HG03045 (cell line): ENCODE results near the gene RASGEF1C.

Experiments
- ATAC-seq: cut with Tn5 transposase; IDR thresholded peaks from one replicate; pipeline ENCODE4 v1.9.1; 2021; ENCODE audit warnings: mild to moderate bottlenecking, moderate library complexity; ENCODE audit not compliant: unreplicated experiment

Gene RASGEF1C

DNA sequence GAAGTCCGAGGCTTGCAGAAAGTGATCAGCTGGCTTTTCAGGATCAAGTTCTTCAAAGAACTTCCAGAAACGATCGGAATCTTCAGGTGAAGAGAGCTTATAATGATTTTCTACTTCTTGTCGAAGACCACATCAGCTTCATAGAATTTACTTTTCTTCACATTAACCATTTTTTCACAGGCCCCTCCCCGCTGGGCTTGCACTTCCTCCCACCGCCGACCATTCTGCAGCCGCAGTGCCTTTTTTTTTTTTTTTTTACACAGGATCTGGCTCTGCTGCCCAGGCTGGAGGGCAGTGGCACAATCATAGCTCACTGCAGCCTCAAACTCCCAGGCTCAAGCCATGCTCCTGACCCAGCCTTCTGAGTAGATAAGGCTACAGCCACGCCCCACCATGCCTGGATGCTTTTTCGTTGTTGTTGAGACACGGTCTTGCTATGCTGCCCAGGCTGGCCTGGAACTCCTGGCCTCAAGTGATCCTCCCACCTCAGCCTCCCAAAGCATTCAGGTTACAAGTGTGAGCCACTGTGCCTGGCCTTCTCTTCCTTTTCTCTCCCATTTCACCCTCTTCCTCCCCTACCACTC lies 122.1 kb downstream of the RASGEF1C start:
- ATAC-seq = no peak

DNA sequence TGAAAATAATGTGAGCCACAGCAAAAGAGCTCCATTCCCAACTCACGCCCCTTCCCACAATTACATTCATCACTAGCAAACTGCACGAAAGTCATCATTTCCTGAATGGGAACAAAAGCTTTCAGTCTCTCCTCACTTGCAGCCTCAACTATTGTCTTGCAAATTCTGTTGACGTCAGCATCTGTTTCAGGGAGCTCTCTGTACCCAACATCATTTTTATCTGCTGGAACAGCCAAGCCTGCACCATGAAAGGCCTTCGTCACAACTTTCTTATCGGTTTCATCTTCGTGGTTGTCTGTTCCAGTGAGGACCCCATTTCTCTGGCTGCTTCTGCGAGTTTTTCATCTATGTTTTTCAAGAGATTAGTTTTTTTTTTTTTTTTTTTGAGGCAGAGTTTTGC lies 123.2 kb downstream of the RASGEF1C start:
- ATAC-seq = no peak

DNA sequence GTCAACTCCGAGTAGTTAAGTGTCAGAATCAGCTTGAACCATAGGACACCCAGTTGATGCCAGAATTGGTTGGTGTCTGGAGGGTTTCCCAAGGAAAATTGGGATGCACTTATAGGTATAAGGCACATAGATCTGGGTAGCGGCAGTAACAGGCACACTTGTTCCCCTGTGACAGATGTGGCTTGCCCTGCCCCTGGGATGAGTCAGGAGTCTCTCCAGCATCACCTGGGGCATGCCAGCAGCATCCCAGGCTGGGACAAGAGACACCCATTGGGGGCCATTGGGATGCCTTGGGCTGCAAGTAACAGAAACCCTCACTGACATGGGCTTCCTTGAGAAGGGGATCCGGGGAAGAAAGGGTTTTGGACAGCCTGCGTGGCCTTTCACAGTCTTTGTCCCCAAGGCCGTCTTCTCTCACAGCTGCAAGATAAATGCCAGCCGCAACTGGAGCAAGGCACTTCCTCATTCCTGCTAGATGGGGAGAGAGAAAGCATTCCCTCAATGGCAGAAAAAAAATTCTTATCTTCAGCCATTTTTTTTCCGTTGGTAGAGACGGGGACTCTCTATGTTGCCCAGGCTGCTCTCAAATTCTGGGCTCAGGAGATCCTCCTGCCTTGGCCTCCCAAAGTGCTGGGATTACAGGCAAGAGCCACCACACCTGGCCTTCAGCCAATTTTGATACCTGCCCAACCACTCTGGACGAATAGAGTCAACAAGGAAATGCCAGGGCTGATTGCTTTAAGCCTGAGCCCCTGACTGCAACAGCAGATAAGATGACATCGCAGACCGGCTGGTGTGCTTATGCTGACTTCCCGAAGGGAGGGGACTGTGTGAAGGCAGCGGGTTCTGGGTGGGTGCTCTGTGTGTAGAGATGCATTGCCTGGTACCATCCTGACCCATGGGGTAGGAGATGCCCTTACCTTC lies 124.1 kb downstream of the RASGEF1C start:
- ATAC-seq = no peak

DNA sequence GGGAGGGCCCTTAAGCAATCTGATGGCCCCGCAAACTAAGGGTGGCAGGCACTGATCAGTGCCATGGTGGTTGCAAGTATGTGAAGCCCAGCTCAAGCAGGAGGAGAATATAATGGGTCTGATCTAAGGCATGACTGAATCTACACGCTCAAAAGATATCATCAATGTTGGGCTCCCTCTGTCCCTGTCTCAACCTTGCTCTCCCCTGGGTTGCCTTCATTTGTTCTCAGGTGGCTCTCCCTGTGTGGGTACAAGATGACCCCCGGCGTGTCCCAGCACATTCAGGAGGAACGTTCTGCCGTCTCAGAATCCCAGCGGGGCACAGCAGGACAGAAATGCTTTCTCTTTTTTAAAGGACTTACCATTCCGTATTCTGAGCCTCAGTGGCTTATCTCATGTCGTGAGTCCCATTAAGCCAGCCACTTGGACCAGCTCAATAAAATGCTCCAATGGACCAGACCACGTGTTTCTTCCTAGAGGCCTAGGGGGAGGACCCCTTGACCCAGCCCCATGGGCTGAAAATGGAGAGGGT lies 125.4 kb downstream of the RASGEF1C start:
- ATAC-seq = no peak

DNA sequence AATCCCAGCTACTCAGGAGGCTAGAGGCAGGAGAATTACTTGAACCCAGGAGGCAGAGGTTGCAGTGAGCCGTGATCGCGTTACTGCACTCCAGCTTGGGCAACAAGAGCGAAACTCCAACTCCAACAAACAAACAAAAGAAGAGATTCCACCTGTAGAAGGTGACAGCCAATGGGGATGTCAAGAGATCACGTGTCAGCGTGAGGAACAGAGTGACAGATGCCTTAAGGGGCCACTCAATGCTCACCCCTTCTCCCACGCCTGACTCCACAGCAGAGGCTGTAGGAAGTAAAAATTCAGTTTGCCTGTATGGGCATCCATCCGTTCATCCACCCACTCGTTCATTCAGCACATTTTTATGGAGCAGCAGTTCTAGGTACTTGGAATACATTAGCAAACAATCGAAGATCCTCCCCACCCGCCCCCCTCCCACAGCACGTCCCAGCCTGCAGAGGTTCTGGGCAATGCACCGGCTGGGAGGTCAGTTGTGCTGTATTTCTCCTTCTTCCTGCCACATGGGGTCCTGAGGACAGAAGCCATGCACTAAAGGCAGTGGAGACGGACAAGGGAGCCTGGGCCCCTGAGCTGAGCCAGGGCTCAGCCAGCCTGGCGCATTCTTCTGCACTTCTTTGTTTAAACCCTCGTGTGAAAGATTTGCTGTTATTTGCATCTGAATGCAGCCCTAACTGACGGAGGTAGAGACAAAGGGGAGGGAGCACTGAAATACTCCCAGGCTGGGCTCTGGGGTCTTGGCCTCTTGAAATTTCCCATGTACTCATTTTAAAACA lies 126.2 kb downstream of the RASGEF1C start:
- ATAC-seq = no peak

DNA sequence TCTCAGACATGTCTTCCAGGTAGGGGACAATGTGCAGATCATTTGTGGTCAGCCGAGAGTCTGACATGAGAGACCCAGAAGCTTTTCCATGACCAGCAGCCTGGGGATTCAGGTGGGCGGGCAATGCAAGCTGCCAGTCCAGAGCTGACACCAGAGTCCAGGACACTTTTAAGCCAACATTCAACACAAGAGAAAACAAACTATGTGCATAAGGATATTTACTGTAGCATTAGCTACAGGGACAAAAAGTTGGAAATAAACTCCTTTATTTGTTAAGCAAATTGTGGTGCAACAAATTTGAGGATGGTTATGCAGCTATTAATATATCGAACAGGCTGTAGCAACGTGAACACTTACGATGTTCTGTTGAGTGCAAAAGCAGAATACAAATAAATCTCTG lies 127.5 kb downstream of the RASGEF1C start:
- ATAC-seq = no peak

DNA sequence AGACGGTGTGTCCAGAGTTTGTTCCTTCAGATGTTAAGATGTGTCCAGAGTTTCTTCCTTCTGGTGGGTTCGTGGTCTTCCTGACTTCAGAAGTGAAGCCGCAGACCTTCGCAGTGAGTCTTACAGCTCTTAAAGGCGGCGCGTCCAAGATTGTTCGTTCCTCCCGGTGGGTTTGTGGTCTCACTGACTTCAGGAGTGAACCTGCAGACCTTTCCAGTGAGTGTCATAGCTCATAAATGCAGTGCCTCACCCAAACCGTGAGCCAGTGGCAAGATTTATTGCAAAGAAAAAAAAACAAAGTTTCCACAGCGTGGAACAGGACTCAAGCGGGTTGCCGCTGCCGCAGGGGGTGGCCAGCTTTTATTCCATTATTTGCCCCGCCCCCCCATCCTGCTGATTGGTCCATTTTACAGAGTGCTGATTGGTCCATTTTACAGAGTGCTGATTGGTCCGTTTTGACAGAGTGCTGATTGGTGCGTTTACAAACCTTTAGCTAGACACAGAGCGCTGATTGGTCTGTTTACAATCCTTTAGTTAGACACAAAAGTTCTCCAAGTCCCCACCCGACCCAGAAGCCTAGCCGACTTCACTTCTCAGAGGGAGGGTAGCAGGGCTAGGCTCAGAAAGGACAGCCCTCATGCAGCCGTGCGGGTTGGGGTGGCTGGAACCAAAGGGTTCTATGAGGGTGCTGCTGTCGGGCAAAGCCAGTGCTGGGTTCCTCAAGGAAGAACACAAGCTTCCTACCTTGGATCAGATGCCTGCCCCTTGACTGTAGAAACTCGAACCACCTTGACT lies 128.3 kb downstream of the RASGEF1C start:
- ATAC-seq = no peak

DNA sequence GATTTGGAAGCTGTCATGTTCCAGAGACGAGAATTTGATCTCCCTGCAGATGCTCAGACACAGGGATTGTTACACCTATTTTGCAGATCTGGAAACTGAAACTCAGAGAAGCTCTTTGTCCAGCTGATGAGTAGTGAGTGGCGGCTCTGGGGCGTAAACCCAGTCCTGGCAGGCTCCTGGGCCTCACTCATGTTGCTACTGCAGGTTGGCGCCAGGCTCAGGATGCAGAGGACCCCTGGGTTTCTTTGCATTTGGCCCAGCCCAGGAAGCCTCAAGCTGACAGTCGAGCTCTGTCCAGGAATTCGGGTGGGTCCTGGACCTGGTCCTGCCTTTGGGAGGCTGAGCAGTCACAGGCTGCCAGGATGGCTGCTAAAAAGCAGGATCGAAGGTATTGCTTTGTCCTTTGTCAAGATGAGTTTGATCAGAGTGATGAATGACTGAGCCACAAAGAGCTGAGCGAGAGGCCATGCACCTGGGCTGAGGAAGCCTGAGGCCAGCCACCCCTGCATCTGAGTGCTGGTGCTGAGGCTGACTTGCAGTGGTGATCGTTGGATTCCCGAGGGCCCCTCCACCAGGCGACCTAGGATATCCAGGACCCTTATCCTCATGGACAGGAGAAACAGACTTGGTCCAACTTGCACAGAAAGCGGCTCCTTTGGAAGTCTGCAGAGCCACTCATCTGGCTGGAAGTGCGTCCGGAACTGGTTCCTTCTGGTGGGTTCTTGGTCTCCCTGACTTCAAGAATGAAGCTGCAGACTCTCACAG lies 129.1 kb downstream of the RASGEF1C start:
- ATAC-seq = no peak

DNA sequence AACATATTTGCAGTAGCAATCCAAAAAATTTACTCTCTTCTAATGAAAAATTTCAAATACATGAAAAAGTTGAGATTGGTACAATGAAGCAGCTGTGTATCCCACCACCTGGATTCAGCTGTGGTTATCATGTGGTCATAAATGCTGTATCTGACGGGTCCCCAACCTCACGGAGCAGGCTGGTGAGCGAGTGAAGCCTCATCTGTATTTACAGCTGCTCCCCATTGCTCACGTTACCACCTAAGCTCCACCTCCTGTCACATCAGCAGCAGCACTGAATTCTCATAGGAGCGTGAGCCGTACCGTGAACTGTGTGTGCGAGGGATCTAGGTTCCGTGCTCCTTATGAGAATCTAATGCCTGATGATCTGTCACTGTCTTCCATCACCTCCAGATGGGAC lies 130.7 kb downstream of the RASGEF1C start:
- ATAC-seq = no peak

DNA sequence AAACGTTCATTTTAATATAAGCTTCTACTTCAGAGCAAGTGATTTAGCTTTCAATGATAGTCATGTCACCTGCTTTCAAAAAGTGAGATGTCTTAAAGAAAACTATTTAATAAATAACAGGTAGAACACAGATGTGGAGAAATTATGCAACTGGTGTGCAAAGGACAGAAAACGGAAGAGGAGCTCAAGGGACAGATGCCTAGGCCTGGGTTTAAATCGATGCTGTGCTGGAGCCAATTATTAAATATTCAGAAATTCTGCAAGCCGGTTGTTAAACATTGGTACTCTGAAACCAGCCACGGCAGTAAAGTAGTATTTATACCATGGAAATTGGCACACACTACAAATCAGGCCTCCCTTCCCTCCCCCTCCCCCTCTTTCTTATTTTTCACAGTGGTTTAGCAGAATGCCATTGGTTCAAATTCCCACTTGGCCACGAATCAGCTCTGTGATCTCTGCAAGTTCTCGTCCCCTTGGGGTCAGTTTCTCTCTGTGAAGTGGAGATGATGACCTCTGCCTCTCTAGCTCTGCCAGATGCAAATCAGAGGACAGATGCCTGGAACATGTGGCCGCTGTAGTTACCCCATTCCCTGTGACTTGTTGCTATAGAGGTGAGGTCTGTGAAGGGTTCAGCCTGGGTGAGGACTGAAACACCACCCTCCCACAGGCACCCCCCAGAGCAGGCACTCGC lies 131.3 kb downstream of the RASGEF1C start:
- ATAC-seq = no peak

DNA sequence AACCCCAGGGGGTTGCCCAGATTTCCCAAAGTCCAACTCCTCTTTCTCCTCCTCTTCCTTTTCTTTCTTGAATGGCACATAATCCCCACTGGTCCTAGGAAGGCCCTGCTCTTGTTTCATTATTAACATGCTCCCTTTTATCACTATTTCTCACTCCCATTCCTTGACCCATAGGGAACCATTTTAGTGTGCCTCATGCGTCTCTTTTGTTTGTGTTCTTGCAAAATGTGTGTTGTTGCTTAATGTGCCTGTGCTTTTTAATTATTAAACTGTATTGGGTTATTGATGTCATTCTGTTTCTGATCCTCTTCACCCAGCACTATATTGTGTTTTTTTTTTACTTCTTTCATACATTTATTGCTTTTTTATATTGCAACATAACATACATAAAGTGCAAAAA lies 133.3 kb downstream of the RASGEF1C start:
- ATAC-seq = no peak

DNA sequence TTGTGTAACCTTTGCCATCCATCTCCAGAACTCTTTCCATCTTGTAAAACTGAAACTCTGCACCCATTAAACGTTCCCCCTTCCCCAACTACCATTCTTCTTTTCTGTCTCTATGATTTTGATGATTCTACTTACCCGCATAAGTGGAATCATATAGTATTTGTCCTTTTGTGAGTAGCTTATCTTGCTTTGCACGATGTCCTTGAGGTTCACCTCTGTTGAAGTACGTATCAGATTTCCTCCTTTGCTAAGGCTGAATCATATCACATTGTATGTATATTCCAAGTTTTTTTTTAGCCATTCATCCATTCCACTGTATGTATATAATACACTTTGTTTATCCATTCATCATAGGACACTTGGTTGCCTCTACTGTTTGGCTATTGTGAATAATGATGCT lies 134.5 kb downstream of the RASGEF1C start:
- ATAC-seq = no peak

DNA sequence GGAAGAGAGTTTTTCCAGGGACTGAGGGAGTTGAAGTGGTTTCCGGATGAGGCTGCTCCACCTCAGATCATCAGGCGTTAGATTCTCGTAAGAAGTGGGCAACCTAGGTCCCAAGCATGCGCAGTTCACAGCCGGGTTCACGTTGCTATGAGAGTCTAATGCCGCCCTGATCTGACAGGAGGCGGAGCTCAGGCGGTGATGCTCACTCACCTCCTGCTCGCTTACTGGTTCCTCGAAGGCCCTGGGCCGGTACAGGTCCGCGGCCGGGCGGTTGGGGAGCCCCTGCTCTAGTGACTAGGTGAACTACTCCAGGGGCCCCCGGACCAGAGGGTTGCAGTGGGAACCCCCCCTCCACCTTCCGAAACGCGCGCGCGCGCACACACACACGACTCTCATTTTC lies 136.5 kb downstream of the RASGEF1C start:
- no peak for ATAC-seq

DNA sequence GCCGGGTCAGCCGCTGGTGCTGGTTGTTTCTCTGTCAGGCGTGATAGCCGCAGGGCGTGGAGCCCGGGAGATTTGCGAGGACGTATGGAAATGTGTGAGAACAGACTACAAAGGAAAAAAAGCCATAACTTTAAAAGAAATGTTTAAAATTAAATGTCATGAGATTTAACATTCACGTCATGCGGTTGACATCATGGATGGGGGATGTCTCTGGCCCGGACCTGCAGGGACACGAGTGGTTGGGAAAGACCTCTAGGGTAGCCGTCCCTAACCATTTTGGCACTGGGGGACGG lies 136.8 kb downstream of the RASGEF1C start:
- no peak for ATAC-seq

DNA sequence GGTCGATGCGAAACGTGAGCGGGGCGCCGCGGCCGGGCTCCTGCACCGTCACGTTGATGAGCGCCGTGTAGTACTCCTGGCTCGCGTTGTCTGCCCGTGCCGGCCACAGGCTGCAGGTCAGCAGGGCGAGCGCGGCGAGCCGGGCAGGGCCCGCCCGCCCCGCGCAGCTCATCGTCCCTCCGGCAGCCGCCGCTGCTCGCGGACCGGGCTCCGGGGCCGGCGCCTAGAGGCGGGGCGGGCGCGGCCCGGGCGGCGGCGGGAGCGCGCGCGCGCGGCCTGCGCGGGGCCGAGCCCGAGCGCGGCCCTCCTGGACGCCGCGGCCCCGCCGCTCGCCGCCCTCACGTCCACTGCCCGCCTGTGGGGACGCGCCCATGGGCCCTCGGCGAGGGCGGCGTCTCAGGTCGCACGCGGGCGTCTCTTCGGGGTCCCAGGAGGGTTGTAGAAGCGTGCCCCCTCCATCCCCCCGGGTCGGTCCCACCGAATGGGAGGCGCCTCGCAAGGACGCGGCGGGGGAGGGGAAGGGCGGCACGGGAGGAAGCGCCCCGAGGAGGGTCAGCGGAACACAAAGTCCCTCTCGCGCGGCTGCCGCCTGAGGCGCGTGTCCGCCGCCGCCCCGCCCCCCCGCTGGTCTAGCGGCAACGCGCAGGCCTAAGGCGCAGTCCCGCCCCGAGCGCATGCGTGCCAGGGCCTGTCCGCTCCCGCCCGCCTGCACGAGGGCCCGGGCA lies 137.3 kb downstream of the RASGEF1C start, which contains the start of gene RNF130:
Gene RNF130 (minus strand): TSS at position 229 of the 725 bp plus-strand sequence. CDS start 57 bp downstream, at position 172.
- no peak for ATAC-seq

DNA sequence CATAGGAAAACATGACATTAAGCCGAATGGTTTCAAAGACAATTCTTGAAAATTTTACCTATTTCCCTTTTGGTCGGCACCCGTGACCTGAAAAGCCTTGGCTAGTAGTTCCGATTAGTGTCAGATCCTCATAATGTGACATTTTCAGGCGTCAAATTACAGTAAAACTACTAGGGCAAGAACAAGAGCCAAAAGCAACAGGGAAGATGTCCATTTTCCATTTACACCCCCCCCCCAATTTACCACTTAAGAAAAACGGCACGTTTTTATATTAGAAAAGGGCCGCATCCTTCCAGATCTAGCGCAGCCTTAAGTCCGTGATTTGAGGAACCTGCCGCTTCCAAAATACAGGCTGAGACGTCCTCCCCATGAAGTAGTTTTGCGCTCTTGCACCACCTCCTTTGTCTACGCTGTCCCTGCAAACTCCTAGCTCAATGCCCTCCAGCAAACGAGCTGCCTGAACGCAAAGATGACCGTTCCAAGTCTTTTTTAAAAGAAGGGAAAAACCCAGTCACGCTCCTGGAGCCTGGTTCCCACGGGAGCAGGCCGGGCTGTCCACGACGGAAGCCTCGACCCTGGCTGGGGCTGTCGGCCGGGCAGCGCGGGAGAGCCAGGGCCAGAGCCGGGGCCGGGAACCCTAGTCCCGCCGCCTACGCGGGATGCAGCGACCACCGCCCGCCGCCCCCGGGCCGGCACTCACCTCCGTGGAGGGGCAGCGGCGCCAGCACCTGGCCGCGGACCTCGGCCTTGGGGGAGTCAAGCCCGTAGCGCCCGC lies 138.1 kb downstream of the RASGEF1C start:
- ATAC-seq = no peak

DNA sequence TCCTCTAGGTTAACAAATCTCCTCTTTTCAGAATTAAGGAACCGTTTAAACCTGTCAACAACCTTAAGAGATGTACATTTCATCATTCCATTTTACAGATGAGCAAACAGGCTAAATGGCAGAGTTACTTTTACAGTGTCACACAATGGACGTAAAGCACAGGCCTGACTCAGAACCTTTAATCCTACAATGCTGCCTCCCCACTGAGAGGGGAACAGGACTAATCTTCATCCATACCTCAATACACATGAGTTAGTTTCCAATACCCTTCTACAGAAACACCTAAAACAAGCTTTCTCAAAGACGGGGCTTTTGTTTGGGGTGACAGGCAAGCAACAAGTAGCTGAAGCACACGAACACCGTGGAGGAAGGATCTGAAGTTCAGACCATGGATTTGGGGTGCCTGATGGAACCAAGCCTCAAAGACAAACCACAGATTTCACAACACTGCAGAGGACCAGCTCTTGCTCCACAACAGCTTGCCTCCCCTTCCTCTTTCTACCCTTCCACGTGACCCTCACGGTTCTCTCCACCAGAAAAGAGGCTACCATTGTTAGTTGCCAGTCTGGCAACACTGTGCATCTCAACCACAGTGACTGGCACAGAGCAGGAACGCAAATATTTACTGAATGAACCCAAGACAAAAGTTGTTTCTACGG lies 139.3 kb downstream of the RASGEF1C start:
- ATAC-seq = no peak
